ENCODE data around the gene ZGRF1.
A peak's percentile ranks its signal among the peaks of the same experiment; 100 is the strongest.
"Not testable (repeated sequence)": the region's sequence is repeated elsewhere in the genome, so short reads cannot be mapped to it uniquely, and the experiment has no call there.

ZGRF1 gene

GRCh38 chr4:112554271-112554670 is 82.4 kb downstream of the ZGRF1 start:
- not testable (repeated sequence) for DNase-seq (ENCODE audit: low read depth in 1 of 2, low spot score in 1 of 2)

GRCh38 chr4:112552668-112553067 is 84.0 kb downstream of the ZGRF1 start:
- no peak for DNase-seq (ENCODE audit: low read depth in 1 of 2, low spot score in 1 of 2)

GRCh38 chr4:112550728-112551127 is 86.0 kb downstream of the ZGRF1 start:
- no peak for DNase-seq (ENCODE audit: low read depth in 1 of 2, low spot score in 1 of 2)

DNA sequence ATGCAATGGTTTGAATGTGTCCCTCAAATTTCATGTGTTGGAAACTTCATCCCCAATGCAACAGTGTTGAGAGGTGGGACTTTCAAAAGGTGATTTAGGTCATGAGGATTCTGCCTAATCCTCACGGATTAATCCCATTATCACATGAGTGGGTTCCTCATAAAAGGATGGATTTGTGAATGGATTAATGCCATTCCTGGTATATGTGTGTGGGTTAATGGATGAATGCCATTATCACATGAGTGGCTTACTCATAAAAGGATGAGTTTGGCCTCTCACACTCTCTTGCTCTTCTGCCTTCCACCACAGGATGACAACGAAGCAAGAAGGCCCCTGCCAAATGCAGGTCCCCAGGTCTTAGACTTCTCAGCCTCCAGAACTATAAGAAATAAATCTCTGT is 90.2 kb downstream of the ZGRF1 start:
- DNase-seq (ENCODE audit: low read depth in 1 of 2, low spot score in 1 of 2) = no peak

- DNase-seq (ENCODE audit: low read depth in 1 of 2, low spot score in 1 of 2) = no peak
Measured at GRCh38 chr4:112545346-112545745, 91.4 kb downstream of the ZGRF1 start.

DNA sequence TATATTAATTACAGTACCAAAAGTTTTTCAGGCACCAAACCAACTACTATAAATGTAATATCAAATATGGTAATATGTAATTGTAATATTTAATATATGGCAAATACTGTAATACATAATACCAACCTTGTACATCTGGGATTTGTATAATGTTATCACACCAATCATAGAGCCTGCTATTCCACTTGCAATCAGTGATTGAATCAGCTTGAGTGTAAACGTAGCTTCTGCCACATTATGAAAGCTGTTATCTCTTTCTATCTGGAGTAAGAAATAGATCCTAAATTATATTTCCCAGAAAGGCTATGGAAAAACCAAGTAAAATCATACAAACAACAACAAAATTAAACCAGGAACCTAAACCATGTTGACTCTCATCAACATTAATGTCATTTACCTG is 96.0 kb downstream of the ZGRF1 start:
- DNase-seq (ENCODE audit: low read depth in 1 of 2, low spot score in 1 of 2) = no peak

DNA sequence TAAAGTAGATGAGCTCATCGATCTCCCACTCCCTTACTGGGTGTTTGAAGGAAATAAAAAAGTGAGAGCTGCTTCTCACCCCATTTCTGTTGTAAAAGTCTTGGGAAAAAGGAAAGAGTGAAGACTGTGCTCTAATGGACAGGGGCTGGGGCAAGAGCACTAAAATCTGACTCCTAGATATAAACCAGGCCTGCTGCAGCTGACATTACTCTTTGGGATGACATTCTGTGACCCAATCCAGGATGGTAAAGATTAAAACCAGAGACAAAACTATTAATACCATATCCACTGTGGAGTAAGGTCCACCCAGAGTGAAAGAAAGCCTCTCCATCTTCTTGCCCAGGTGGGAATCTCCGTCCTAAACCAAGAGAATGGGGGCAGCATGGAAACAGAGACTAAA is 100.6 kb downstream of the ZGRF1 start:
- no peak for DNase-seq (ENCODE audit: low read depth in 1 of 2, low spot score in 1 of 2)

GRCh38 chr4:112532267-112532666 is 104.4 kb downstream of the ZGRF1 start:
- no peak for DNase-seq (ENCODE audit: low read depth in 1 of 2, low spot score in 1 of 2)

DNA sequence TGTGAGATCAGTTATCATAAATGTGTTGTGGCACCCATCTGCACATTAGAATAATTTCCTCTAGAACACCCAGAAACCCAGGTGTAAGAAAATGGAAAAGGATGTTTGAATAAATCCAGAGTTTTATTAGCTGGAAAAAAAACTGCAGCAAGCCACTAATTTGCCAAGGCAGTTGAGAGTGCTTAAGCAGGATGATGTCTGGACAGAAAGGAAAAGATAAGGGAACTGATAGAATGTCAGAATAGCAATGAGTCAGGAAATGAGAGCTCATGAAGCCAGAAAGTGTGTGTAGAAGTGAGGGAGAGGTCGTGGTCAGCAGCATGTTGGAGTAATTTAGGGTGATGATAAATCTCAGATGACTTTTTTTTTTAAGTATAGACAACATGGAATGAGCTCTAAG is 105.6 kb downstream of the ZGRF1 start:
- no peak for DNase-seq (ENCODE audit: low read depth in 1 of 2, low spot score in 1 of 2)

- no peak for DNase-seq (ENCODE audit: low read depth in 1 of 2, low spot score in 1 of 2)
Measured at GRCh38 chr4:112526061-112526460, 110.6 kb downstream of the ZGRF1 start.

DNA sequence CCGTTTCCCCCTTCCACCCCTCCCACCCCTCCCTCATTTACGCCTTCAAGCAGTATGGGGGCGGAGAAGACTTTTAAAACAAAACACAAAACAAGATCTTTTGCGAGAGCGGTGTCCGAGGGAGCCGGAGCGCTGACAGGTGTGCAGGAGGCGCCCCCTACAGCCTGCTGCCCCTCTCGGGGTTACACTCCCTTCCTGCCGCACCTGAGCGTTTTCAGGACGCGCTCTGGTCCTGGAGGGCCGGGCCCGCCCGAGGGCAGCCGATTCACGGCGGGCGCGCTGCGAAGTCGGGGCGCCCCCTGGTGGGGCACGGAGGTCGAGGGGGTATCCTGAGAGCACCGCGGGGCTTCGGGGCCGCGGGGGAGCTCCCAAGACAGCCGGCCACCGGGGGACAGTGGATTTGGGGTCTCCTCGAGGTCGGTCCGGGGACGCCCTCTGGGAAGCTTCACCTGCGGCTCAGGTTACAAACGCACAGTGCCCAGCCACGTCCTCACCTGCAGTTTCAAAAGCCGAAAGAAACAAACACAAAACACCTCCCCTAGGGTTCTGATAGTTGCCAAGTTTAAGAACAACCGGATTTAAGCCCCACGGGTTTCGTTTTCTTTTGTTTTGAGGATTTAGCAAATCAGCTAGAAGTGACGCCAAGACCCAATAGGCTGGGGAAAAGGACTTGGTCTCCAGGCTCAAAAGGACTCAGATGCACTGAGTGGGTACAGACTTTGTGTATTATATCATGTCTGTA is 112.8 kb downstream of the ZGRF1 start:
- DNase-seq (ENCODE audit: low read depth in 1 of 2, low spot score in 1 of 2) = peak; percentile 53 to 64

- no peak for DNase-seq (ENCODE audit: low read depth in 1 of 2, low spot score in 1 of 2)
Measured at GRCh38 chr4:112523008-112523721, 113.5 kb downstream of the ZGRF1 start.

GRCh38 chr4:112522431-112522830 is 114.3 kb downstream of the ZGRF1 start:
- not testable (repeated sequence) for DNase-seq (ENCODE audit: low read depth in 1 of 2, low spot score in 1 of 2)

GRCh38 chr4:112521123-112522023 is 115.3 kb downstream of the ZGRF1 start:
- DNase-seq (ENCODE audit: low read depth in 1 of 2, low spot score in 1 of 2) = no peak

- DNase-seq (ENCODE audit: low read depth in 1 of 2, low spot score in 1 of 2) = no peak
Measured at GRCh38 chr4:112520598-112521122, 116.0 kb downstream of the ZGRF1 start.

DNA sequence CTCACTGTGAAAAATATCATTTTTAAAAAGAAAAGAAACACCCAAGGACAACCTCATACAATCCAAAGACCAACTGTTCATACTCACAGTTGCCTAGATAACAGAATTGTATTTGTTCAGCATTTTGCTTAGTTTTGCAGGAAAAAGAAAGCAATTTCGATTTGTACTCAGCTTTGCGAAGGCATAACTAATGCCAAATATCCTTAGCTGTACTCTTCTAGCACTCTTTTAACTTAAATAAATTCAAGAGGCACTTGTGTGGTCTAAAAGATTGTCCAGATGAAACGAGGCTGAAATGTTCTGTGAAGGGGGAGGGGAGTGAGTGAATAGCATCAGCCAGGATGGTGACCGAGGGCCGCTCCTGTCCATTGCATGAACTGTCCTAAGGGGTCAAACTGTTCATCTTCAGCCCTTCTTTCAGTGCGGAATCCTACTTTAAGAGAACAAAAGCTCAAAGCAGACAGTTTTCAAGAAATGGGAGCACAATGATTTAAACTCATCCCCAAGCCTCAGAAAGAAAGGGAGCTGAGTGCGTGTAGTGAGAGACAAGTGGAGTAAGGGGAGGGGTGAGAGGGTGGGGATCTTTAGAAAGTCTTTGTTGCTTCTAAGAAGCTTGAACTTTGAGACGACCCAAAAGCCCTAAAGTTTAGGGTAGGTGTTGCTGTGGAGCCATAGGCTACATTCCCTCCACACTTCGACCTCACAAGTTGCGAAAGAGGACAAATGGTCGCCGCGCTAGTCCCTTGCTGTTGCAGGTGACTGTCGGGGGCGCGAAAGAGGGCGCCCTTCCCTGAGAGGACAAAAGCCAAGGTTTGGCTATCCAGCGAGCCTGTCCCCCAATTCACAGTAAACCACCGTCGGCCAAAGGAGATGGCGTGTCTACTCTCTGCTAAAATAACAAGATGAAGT is 116.8 kb downstream of the ZGRF1 start:
- DNase-seq (ENCODE audit: low read depth in 1 of 2, low spot score in 1 of 2) = no peak

DNA sequence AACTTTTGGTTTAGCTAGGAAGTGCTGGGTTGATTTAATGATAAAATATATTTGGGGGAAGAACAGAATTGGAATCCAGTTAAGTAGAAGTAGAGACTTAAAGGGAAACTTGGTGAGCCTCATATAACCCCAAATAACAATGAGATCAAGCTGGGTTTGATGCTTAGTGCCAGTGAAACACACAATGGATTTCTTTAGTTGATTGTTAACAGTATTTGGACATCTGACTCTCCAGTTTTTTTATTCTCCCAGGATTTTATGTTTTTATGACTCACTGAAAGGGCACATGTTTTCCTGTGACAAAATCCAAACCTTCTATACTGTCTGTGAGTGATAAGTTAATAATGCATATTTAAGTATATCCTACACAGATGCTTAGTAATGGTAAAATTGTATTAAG is 118.0 kb downstream of the ZGRF1 start:
- no peak for DNase-seq (ENCODE audit: low read depth in 1 of 2, low spot score in 1 of 2)

- DNase-seq (ENCODE audit: low read depth in 1 of 2, low spot score in 1 of 2) = no peak
Measured at GRCh38 chr4:112517911-112518310, 118.8 kb downstream of the ZGRF1 start.

DNA sequence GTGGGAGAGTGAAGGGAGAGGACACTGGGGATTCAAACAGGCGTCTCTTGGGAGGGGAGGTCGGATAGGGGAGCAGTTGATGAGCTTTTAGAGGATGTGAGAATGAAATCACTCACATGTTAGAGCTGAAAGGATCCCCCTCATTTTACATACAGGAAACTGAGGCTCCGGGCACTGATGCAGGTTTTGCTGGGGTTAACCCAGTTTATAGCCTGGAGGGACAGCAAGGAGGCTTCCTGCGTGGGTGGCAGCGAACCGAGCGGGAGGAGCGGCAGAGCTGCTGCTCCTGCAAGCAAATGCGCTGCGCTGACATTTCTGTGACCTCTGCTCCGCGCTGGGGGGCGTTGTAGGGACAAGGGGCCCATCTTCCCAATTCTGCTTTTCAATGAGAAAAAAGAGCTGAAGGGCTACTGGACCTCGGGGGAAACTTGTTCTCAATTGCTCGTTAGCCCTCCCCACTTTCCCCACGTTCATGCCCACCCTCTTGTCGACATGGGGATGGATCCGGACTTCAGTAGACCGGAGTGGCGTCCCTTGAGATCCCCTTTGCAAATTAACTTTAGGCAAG is 119.6 kb downstream of the ZGRF1 start:
- DNase-seq (ENCODE audit: low read depth in 1 of 2, low spot score in 1 of 2) = no peak

DNA sequence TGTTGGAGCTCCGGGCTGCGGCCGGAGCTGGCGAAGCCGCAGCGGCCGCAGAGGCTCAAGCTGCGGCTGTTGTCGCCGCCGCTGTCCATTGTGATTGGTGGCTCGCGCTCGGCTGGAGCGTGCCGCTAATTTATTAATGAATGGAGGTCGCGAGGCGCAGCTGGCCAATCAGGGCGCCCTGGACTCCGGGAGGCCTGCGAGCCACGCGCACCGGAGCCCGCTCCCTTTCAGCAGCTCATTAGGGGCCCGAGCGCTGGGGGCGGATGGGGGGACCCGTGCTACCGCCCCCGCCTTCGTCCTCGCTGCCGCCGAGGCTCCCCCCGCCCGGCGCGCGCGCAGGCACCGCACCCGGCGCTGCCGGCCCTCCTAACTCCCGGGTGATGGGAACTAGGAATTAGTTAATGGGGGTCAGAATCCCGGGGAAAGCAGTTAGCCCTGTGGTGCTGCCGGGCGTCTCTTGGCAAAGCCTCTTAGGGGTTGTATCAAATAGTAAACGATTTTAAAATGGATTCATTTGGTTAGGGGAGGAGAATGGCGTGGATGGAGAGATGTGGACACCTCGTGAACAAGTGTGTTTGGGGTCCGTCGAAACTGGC is 120.1 kb downstream of the ZGRF1 start:
- no peak for DNase-seq (ENCODE audit: low read depth in 1 of 2, low spot score in 1 of 2)

Measured in activated CD4-positive, alpha-beta T cell treated with anti-CD3 and anti-CD28 coated beads, Interleukin-2, amount 50 U/mL, for 24 hours (primary cell).